IMR-90 (cell line): ENCODE data around the gene GPR157. TPM values are rescaled to one million over a fixed set of nuclear protein-coding genes. Genes with fewer than 3 reads are reported as not detected.

Experiments
- ATAC-seq: fragments of 200-7000 bp; cut with Tn5 transposase; 2 replicates; pipeline ENCODE4 v1.9.1; 2020; ENCODE audit warnings: low read depth, mild to moderate bottlenecking, moderate library complexity
- BruUV-seq: library from RNA; stranded (reverse); fragments of 400-500 nt; replicated peaks from 2 replicates; lab custom pipeline; 2021; lab: Mats Ljungman, UMichigan
- CTCF ChIA-PET: fragments of 300-600 bp; formaldehyde crosslinking; extraction: SDS; loops from one replicate; lab custom pipeline; 2021; ENCODE audit warnings: antibody characterized with exemption; lab: Yijun Ruan, JAX
- POLR2A ChIA-PET: fragments of 300-600 bp; sonication (Branson Sonifier 250); formaldehyde crosslinking; loops from one replicate; lab custom pipeline; 2022; ENCODE audit warnings: antibody characterized with exemption; ENCODE audit not compliant: unreplicated experiment; lab: Charles Lee
- DNase-seq: peaks from one replicate; pipeline ENCODE4 v3.0.0; 2013
- H2AFZ ChIP-seq: replicated peaks from 2 replicates; pipeline ENCODE3; 2013; ENCODE audit warnings: low read length, mild to moderate bottlenecking; ENCODE audit not compliant: poor library complexity
- H2AK5ac ChIP-seq: 2 replicates; pipeline ENCODE4 v1.6.1; 2013; ENCODE audit warnings: low read depth, low read length, inconsistent platforms
- H2AK9ac ChIP-seq: replicated peaks from 2 replicates; pipeline ENCODE3; 2013; ENCODE audit warnings: mild to moderate bottlenecking, low read depth, low read length, moderate library complexity; ENCODE audit not compliant: poor library complexity
- H2BK120ac ChIP-seq: 2 replicates; pipeline ENCODE4 v1.6.1; 2013; ENCODE audit warnings: low read depth, low read length, inconsistent platforms
- H2BK15ac ChIP-seq: 3 replicates; pipeline ENCODE4 v1.6.1; 2013; ENCODE audit warnings: low read depth, low read length, inconsistent platforms
- H2BK20ac ChIP-seq: 2 replicates; pipeline ENCODE4 v1.6.1; 2013; ENCODE audit warnings: low read depth, mild to moderate bottlenecking, inconsistent platforms, low read length, moderate library complexity
- H2BK5ac ChIP-seq: 2 replicates; pipeline ENCODE4 v1.6.1; 2013; ENCODE audit warnings: mild to moderate bottlenecking, low read depth, low read length, inconsistent platforms; ENCODE audit not compliant: poor library complexity, severe bottlenecking
- H3K14ac ChIP-seq: replicated peaks from 2 replicates; pipeline ENCODE4 v1.6.1; 2013; ENCODE audit warnings: low read depth, low read length, inconsistent platforms
- H3K18ac ChIP-seq: 2 replicates; pipeline ENCODE4 v1.6.1; 2013; ENCODE audit warnings: low read depth, low read length, control low read depth
- H3K23ac ChIP-seq: 2 replicates; pipeline ENCODE4 v1.6.1; 2013; ENCODE audit warnings: low read depth, low read length, inconsistent platforms
- H3K27ac ChIP-seq: 2 replicates; pipeline ENCODE4 v1.5.1; 2013; ENCODE audit warnings: mild to moderate bottlenecking, control low read depth, low read length; ENCODE audit not compliant: insufficient read depth
- H3K27me3 ChIP-seq: 2 replicates; pipeline ENCODE4 v1.6.1; 2013; ENCODE audit warnings: low read length; ENCODE audit not compliant: control insufficient read depth, insufficient read depth
- H3K36me3 ChIP-seq: 2 replicates; pipeline ENCODE4 v1.6.1; 2013; ENCODE audit warnings: low read length, mixed read lengths; ENCODE audit not compliant: control insufficient read depth, insufficient read depth
- H3K4ac ChIP-seq: 2 replicates; pipeline ENCODE4 v1.6.1; 2013; ENCODE audit warnings: low read depth, low read length, inconsistent platforms
- H3K4me1 ChIP-seq: 2 replicates; pipeline ENCODE4 v1.6.1; 2013; ENCODE audit warnings: low read length, mixed read lengths; ENCODE audit not compliant: control insufficient read depth, insufficient read depth
- H3K4me2 ChIP-seq: 2 replicates; pipeline ENCODE4 v1.6.1; 2013; ENCODE audit warnings: low read depth, mild to moderate bottlenecking, control low read depth, low read length, moderate library complexity
- H3K4me3 ChIP-seq: 2 replicates; pipeline ENCODE4 v1.5.1; 2013; ENCODE audit warnings: low read depth, mild to moderate bottlenecking, control low read depth, low read length, moderate library complexity; ENCODE audit not compliant: insufficient read depth
- H3K56ac ChIP-seq: 2 replicates; pipeline ENCODE4 v1.6.1; 2013; ENCODE audit warnings: low read length, inconsistent platforms; ENCODE audit not compliant: insufficient read depth; ENCODE audit errors: extremely low read depth
- H3K79me1 ChIP-seq, 2 experiments: 2 replicates each; pipeline ENCODE4 v1.6.1; 2013; ENCODE audit warnings: low read length in 2 of 2, inconsistent platforms in 1 of 2, low read depth in 1 of 2
- H3K9ac ChIP-seq: 2 replicates; pipeline ENCODE4 v1.6.1; 2013; ENCODE audit warnings: low read depth, low read length, control low read depth
- H3K9me1 ChIP-seq: 2 replicates; pipeline ENCODE4 v1.6.1; 2013; ENCODE audit warnings: low read length, inconsistent platforms; ENCODE audit not compliant: insufficient read depth
- H3K9me3 ChIP-seq: 2 replicates; pipeline ENCODE4 v1.6.1; 2013; ENCODE audit warnings: low read length; ENCODE audit not compliant: control insufficient read depth, insufficient read depth
- H4K20me1 ChIP-seq: 2 replicates; pipeline ENCODE4 v1.6.1; 2013; ENCODE audit warnings: low read length, inconsistent platforms; ENCODE audit not compliant: insufficient read depth
- H4K5ac ChIP-seq: 2 replicates; pipeline ENCODE4 v1.6.1; 2013; ENCODE audit warnings: mild to moderate bottlenecking, low read depth, low read length, control low read depth
- H4K8ac ChIP-seq, 2 experiments: 2 replicates each; pipeline ENCODE4 v1.6.1; 2013; ENCODE audit warnings: low read depth in 2 of 2, low read length in 2 of 2, control low read depth in 1 of 2, inconsistent platforms in 1 of 2
- H4K91ac ChIP-seq: 2 replicates; pipeline ENCODE4 v1.6.1; 2013; ENCODE audit warnings: low read depth, low read length, inconsistent platforms; ENCODE audit not compliant: insufficient read depth
- CEBPB ChIP-seq: IDR thresholded peaks from 2 replicates; pipeline ENCODE4 v1.6.1; 2012; ENCODE audit warnings: low read depth, low read length, improper control_type of control experiment
- WGBS, 2 experiments: methylation state at CpG; one replicate each; pipeline versions ENCODE4 v1.1.5 to v1.1.7; 2013; ENCODE audit warnings: missing lambda C conversion rate in 2 of 2; ENCODE audit not compliant: insufficient read length in 1 of 2; ENCODE audit errors: extremely low coverage in 2 of 2; 5-methylcytosine and 5-hydroxymethylcytosine counted together
- dilution Hi-C: fragments of 300-500 bp; cut with HindIII; formaldehyde crosslinking; loops from one replicate; pipeline ENCODE4 v1.14.3; 2018; ENCODE audit warnings: low sequenced_read_pairs; ENCODE audit not compliant: unreplicated experiment
- in situ Hi-C: fragments of 300-500 bp; cut with MboI; formaldehyde crosslinking; loops from 3 replicates; pipeline ENCODE4 v1.14.3; 2019; ENCODE audit warnings: low sequenced_read_pairs, inconsistent platforms, mixed read lengths
- intact Hi-C: fragments of 100-400 bp; cut with micrococcal nuclease; formaldehyde crosslinking; loops from 2 replicates; pipeline ENCODE4 v1.10.0; 2022
- polyA plus RNA-seq, 3 experiments: library from polyadenylated mRNA; depleted of rRNA; stranded (reverse); fragments of >200 nt; gene quantifications; 2 replicates each; pipeline ENCODE4 v1.2.3, GENCODE V29; 2012; ENCODE audit warnings: low replicate concordance in 1 of 3
- total RNA-seq: library from RNA; depleted of rRNA; stranded (reverse); fragments of >200 nt; gene quantifications from 2 replicates; pipeline ENCODE4 v1.2.3, GENCODE V29; 2012
- TF ChIP-seq, protein P1 (sequence below): fragments of 150-350 bp; IDR thresholded peaks from 2 replicates; pipeline ENCODE4 v1.6.1; 2016; ENCODE audit warnings: low read depth, mild to moderate bottlenecking, low read length, moderate library complexity, borderline replicate concordance

Gene GPR157
- total and polyA plus RNA-seq, 2 of the 4 experiments (the other 2 are of a cell fraction): 1.8 to 2.7 TPM

DNA sequence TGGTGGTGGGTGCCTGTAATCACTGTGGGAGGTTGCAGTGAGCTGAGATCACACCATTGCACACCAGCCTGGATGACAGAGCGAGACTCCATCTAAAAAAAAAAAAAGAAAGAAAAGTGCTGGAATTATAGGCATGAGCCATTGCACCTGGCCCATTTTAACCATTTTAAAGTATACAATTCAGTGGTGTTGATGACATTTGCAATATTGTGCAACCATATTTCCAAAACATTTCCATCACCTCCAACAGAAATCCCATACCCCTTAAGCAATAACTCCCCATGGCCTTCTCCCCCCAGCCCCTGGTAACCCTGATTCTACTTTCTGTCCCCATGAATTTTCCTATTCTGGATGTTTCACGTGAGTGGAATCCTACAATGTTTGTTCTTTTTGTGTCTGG is 11.0 kb upstream of the GPR157 start:
- H3K18ac ChIP-seq: no peak overlapping the region
- no TSS peak for BruUV-seq
- no peak overlapping the region for H2AFZ ChIP-seq
- POLR2A ChIA-PET: no interaction called here
- H2AK5ac ChIP-seq: no peak overlapping the region
- no peak overlapping the region for H2BK15ac ChIP-seq
- H4K20me1 ChIP-seq: peaks cover 6% of the 10 kb centered on the region; the same call in 1 of the 2 replicates
- H4K5ac ChIP-seq: no peak overlapping the region
- no peak overlapping the region for H3K4ac ChIP-seq
- H3K9me1 ChIP-seq: no peaks in the 10 kb centered on the region
- 0 out of 2 replicates have a peak, but pooled peaks have one; percentile 44 for TF ChIP-seq CEBPB
- TF ChIP-seq, protein P1, sequence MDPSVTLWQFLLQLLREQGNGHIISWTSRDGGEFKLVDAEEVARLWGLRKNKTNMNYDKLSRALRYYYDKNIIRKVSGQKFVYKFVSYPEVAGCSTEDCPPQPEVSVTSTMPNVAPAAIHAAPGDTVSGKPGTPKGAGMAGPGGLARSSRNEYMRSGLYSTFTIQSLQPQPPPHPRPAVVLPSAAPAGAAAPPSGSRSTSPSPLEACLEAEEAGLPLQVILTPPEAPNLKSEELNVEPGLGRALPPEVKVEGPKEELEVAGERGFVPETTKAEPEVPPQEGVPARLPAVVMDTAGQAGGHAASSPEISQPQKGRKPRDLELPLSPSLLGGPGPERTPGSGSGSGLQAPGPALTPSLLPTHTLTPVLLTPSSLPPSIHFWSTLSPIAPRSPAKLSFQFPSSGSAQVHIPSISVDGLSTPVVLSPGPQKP: no peak
- H3K4me1 ChIP-seq: peaks cover 5% of the 10 kb centered on the region; the same call in 1 of the 2 replicates
- H3K36me3 ChIP-seq: peaks cover 1% of the 10 kb centered on the region; the same call in 1 of the 2 replicates
- in situ Hi-C loops: loop anchor here (25.0 kb wide), 1 partner anchor 347 kb away; no protein-coding TSS in a partner anchor
- H2BK120ac ChIP-seq: no peak overlapping the region
- dilution Hi-C loops: no loop called here
- H2AK9ac ChIP-seq: no peak overlapping the region
- no peak overlapping the region for H3K9ac ChIP-seq
- ATAC-seq (no peak), DNase-seq (no peak)
- no peak overlapping the region for H3K14ac ChIP-seq
- WGBS, 2 experiments: no CpG with 5 or more reads among the region's 2 CpGs
- CTCF ChIA-PET: no interaction called here
- H3K27me3 ChIP-seq: no peaks in the 10 kb centered on the region
- H3K56ac ChIP-seq: no peak overlapping the region
- H3K79me1 ChIP-seq: peaks cover 0 to 4% of the 10 kb centered on the region in 2 experiments; a peak in 1 of 4 replicates
- H4K91ac ChIP-seq: no peak overlapping the region
- intact Hi-C loops: no loop called here
- H3K4me3 ChIP-seq: no peak overlapping the region
- H4K8ac ChIP-seq: no peak overlapping the region
- H3K9me3 ChIP-seq: no peaks in the 10 kb centered on the region
- H2BK20ac ChIP-seq: no peak overlapping the region
- no peak overlapping the region for H2BK5ac ChIP-seq
- no peak overlapping the region for H3K4me2 ChIP-seq
- no peak overlapping the region for H3K27ac ChIP-seq
- no peak overlapping the region for H3K23ac ChIP-seq
